ENCODE results near the gene XRCC5. TPM values are rescaled to one million over a fixed set of nuclear protein-coding genes. Genes with fewer than 3 reads are reported as not detected.

XRCC5 gene
- 120 and 220 TPM in 2 replicates for total RNA-seq

GRCh38 chr2:216108967-216109921 lies at the start of gene XRCC5:
Gene XRCC5, plus strand, starts transcription at chr2:216109348. Its CDS starts 89 bp downstream, at chr2:216109437.

GRCh38 chr2:216081487-216082116 lies 27.5 kb upstream of the XRCC5 start, which contains the start of the genes PECR and TMEM169:
Gene PECR, minus strand, starts transcription at chr2:216081809. Its CDS starts 68 bp downstream, at chr2:216081741.
Gene TMEM169, plus strand, starts transcription at chr2:216081919. Its CDS starts 14,045 bp downstream, at chr2:216095964.

Other genes starting within 250 kb of the XRCC5 start
- gene MREG, start 95.8 kb upstream of the XRCC5 start, total RNA-seq: 0.63 and 1.1 TPM in 2 replicates
- gene PECR, start 27.5 kb upstream of the XRCC5 start, total RNA-seq: 27.1 and 27.4 TPM in 2 replicates
- 1.6 and 7.0 TPM in 2 replicates for gene TMEM169, start 27.4 kb upstream of the XRCC5 start, total RNA-seq

Data from mesangial cell (primary cell).